IMR-90 (cell line): ENCODE data around the gene ADGRG3.
A peak's percentile ranks its signal among the peaks of the same experiment; 100 is the strongest.

ENCODE experiments used
- BHLHE40 ChIP-seq: fragments of 150-350 bp; IDR thresholded peaks from 2 replicates; pipeline ENCODE4 v1.6.1; 2016; ENCODE audit warnings: mild to moderate bottlenecking, low read depth, low read length
- CHD1 ChIP-seq: IDR thresholded peaks from 2 replicates; pipeline ENCODE4 v1.6.1; 2012; ENCODE audit warnings: low read depth, low read length, improper control_type of control experiment
- FOS ChIP-seq: fragments of 150-350 bp; IDR thresholded peaks from 2 replicates; pipeline ENCODE4 v1.6.1; 2016; ENCODE audit warnings: low read depth, low read length
- MAFK ChIP-seq: IDR thresholded peaks from 2 replicates; pipeline ENCODE4 v1.6.1; 2012; ENCODE audit warnings: low read depth, low read length, improper control_type of control experiment
- MAZ ChIP-seq: IDR thresholded peaks from 2 replicates; pipeline ENCODE4 v1.6.1; 2012; ENCODE audit warnings: low read depth, mild to moderate bottlenecking, low read length, improper control_type of control experiment, moderate library complexity, borderline replicate concordance
- POLR2A ChIP-seq: IDR thresholded peaks from 2 replicates; pipeline ENCODE4 v1.6.1; 2012; ENCODE audit warnings: mild to moderate bottlenecking, low read depth, low read length
- RAD21 ChIP-seq: IDR thresholded peaks from 2 replicates; pipeline ENCODE4 v1.6.1; 2012; ENCODE audit warnings: low read length, improper control_type of control experiment
- RCOR1 ChIP-seq: IDR thresholded peaks from 2 replicates; pipeline ENCODE4 v1.6.1; 2012; ENCODE audit warnings: mild to moderate bottlenecking, low read length, improper control_type of control experiment; ENCODE audit not compliant: insufficient replicate concordance
- RFX5 ChIP-seq: IDR thresholded peaks from 2 replicates; pipeline ENCODE4 v1.8.0; 2012; ENCODE audit warnings: low read depth, mild to moderate bottlenecking, low read length, moderate library complexity
- USF2 ChIP-seq: fragments of 150-350 bp; IDR thresholded peaks from 2 replicates; pipeline ENCODE4 v1.6.1; 2017; ENCODE audit warnings: mild to moderate bottlenecking, antibody characterized with exemption, low read length, low read depth
- TF ChIP-seq, protein P1 (sequence below): conservative IDR thresholded peaks from 2 replicates; pipeline ENCODE4 v1.5.1; 2012; ENCODE audit warnings: mild to moderate bottlenecking, low read depth, low read length, improper control_type of control experiment

GRCh38 chr16:57736419-57737351 is 68.6 kb downstream of the ADGRG3 start:
- TF ChIP-seq, protein P1, sequence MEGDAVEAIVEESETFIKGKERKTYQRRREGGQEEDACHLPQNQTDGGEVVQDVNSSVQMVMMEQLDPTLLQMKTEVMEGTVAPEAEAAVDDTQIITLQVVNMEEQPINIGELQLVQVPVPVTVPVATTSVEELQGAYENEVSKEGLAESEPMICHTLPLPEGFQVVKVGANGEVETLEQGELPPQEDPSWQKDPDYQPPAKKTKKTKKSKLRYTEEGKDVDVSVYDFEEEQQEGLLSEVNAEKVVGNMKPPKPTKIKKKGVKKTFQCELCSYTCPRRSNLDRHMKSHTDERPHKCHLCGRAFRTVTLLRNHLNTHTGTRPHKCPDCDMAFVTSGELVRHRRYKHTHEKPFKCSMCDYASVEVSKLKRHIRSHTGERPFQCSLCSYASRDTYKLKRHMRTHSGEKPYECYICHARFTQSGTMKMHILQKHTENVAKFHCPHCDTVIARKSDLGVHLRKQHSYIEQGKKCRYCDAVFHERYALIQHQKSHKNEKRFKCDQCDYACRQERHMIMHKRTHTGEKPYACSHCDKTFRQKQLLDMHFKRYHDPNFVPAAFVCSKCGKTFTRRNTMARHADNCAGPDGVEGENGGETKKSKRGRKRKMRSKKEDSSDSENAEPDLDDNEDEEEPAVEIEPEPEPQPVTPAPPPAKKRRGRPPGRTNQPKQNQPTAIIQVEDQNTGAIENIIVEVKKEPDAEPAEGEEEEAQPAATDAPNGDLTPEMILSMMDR: peak; percentile 18; the same call in 1 of the 2 replicates
- no peak for TF ChIP-seq RAD21
- TF ChIP-seq CHD1: no peak
- TF ChIP-seq MAFK: no peak
- TF ChIP-seq POLR2A: no peak; the same call in 1 of the 2 replicates
- TF ChIP-seq RCOR1: no peak
- TF ChIP-seq MAZ: no peak
- peak; percentile 42; the same call in 1 of the 2 replicates for TF ChIP-seq BHLHE40
- no peak for TF ChIP-seq RFX5
- no peak for TF ChIP-seq FOS
- peak; percentile 79 for TF ChIP-seq USF2
